Transverse colon (tissue), 4 donors: ENCODE results near the gene C4BPA.
A peak's percentile ranks its signal among the peaks of the same experiment; 100 is the strongest.

ENCODE experiments used
- CTCF ChIP-seq, 5 experiments: fragments of 200-600 bp in 3 of 5; fragments of 450-650 bp in 2 of 5; sonication (generic) in 3 of 5; IDR thresholded peaks; 1 replicate in 2 of 5; 2 replicates in 3 of 5; pipeline ENCODE4 v1.5.1; 2016 to 2017; ENCODE audit warnings: antibody characterized with exemption in 5 of 5, inconsistent platforms in 3 of 5, mild to moderate bottlenecking in 2 of 5, moderate library complexity in 1 of 5
- POLR2AphosphoS5 ChIP-seq, 3 donors: sonication (generic); formaldehyde crosslinking; IDR thresholded peaks; one replicate each; pipeline ENCODE4 v1.6.1; 2016; ENCODE audit warnings: antibody characterized with exemption in 3 of 3

GRCh38 chr1:207056673-207057072 is 47.4 kb upstream of the C4BPA start:
- no peak for TF ChIP-seq CTCF (IDR thresholded peaks at IDR 0.05)
- peak in 2 of 3 donors; percentile 72 to 85 for TF ChIP-seq POLR2AphosphoS5 (IDR thresholded peaks at IDR 0.05)
